HK-2 (cell line): ENCODE data around the gene PPAN.

Experiments used
- DNase-seq: peaks from one replicate; pipeline ENCODE4 v3.0.0-alpha.2; 2018; ENCODE audit not compliant: unreplicated experiment

Gene PPAN

GRCh38 chr19:10113964-10114650, 7.9 kb downstream of the PPAN start:
- peak; percentile 37 for DNase-seq

GRCh38 chr19:10114651-10115391, 8.7 kb downstream of the PPAN start:
- DNase-seq = peak; percentile 45

- peak; percentile 36 for DNase-seq
These were observed 9.4 kb downstream of the PPAN start for GRCh38 chr19:10115392-10116084.

GRCh38 chr19:10116085-10116865, 10.1 kb downstream of the PPAN start:
- no peak for DNase-seq

- no peak for DNase-seq
These were observed 10.9 kb downstream of the PPAN start for GRCh38 chr19:10116866-10117616.

- DNase-seq = no peak
These were observed 12.8 kb downstream of the PPAN start for GRCh38 chr19:10118960-10119359.

- DNase-seq = no peak
These were observed 14.5 kb downstream of the PPAN start for GRCh38 chr19:10120538-10121189.

- DNase-seq = no peak
These were observed 15.9 kb downstream of the PPAN start for GRCh38 chr19:10122045-10122444.

GRCh38 chr19:10124429-10124828, 18.3 kb downstream of the PPAN start:
- no peak for DNase-seq

GRCh38 chr19:10126213-10126639, 20.1 kb downstream of the PPAN start:
- DNase-seq = no peak

GRCh38 chr19:10132905-10133304, 26.7 kb downstream of the PPAN start:
- DNase-seq = no peak

GRCh38 chr19:10133596-10133995, 27.4 kb downstream of the PPAN start:
- no peak for DNase-seq

GRCh38 chr19:10134040-10134439, 27.9 kb downstream of the PPAN start:
- no peak for DNase-seq

- no peak for DNase-seq
These were observed 29.6 kb downstream of the PPAN start for GRCh38 chr19:10135551-10136334.

- no peak for DNase-seq
These were observed 30.8 kb downstream of the PPAN start for GRCh38 chr19:10136936-10137335.

- no peak for DNase-seq
These were observed 31.9 kb downstream of the PPAN start for GRCh38 chr19:10137751-10138682.

- DNase-seq = no peak
These were observed 33.0 kb downstream of the PPAN start for GRCh38 chr19:10138879-10139795.

GRCh38 chr19:10139952-10140351, 33.8 kb downstream of the PPAN start:
- DNase-seq = no peak
